Kidney (tissue), 14 donors: Measurements from ENCODE around the gene STRA6. TPM values are rescaled to one million over a fixed set of nuclear protein-coding genes. Genes with fewer than 3 reads are reported as not detected.

Experiments
- DNase-seq, 5 donors: peaks; one replicate each; pipeline ENCODE4 v3.0.0-alpha.2; 2013 to 2020
- FAIRE-seq: peaks from 2 replicates; lab custom pipeline; 2012; peaks lifted over from hg19 to GRCh38; lab: Jason Lieb, UNC
- H3K27ac ChIP-seq, 2 donors: one replicate each; pipeline ENCODE4 v1.7.0; 2013; ENCODE audit warnings: low read depth in 2 of 2, low read length in 2 of 2, inconsistent platforms in 1 of 2
- H3K27me3 ChIP-seq: one replicate; pipeline ENCODE4 v1.7.1; 2013; ENCODE audit warnings: low read length, inconsistent platforms; ENCODE audit not compliant: control insufficient read depth, insufficient read depth
- H3K36me3 ChIP-seq, 3 donors: one replicate each; pipeline versions ENCODE4 v1.7.0 to v1.7.1; 2013; ENCODE audit warnings: low read length in 3 of 3, control low read depth in 1 of 3, inconsistent platforms in 1 of 3; ENCODE audit not compliant: insufficient read depth in 3 of 3, control insufficient read depth in 2 of 3
- H3K4me1 ChIP-seq, 3 donors: one replicate each; pipeline versions ENCODE4 v1.7.0 to v1.7.1; 2013; ENCODE audit warnings: low read length in 3 of 3, inconsistent platforms in 1 of 3, low read depth in 1 of 3; ENCODE audit not compliant: control insufficient read depth in 2 of 3, insufficient read depth in 2 of 3
- H3K4me3 ChIP-seq, 3 donors: one replicate each; pipeline versions ENCODE4 v1.7.0 to v1.8.1; 2013; ENCODE audit warnings: low read length in 3 of 3, control low read depth in 1 of 3, inconsistent platforms in 1 of 3
- H3K9ac ChIP-seq, 3 donors: one replicate each; pipeline versions ENCODE4 v1.7.0 to v1.7.1; 2013; ENCODE audit warnings: low read length in 3 of 3, control low read depth in 1 of 3, inconsistent platforms in 1 of 3
- H3K9me3 ChIP-seq, 3 donors: one replicate each; pipeline versions ENCODE4 v1.7.0 to v1.7.1; 2013; ENCODE audit warnings: low read length in 3 of 3, control low read depth in 1 of 3, inconsistent platforms in 1 of 3; ENCODE audit not compliant: control insufficient read depth in 2 of 3, insufficient read depth in 1 of 3
- intact Hi-C: fragments of 100-400 bp; cut with DNase I; formaldehyde crosslinking; loops from one replicate; pipeline ENCODE4 v1.11.1; 2022
- polyA plus RNA-seq: library from polyadenylated mRNA; stranded (reverse); fragments of 350-450 nt; fragmentation: Illumina TruSeq; extraction: RNeasy Lipid Tissue Mini Kit (QIAGEN cat#74804); gene quantifications from one replicate; pipeline ENCODE4 v1.2.3, GENCODE V29; 2014; ENCODE audit warnings: low read depth, low replicate concordance; ENCODE audit not compliant: insufficient read depth
- total RNA-seq: library from RNA; stranded (reverse); fragmentation: NEBNext Ultra II Directional; extraction: Animal tissue kit (Norgen Biotek cat#: 25700); gene quantifications from one replicate; pipeline ENCODE4 v1.2.1, GENCODE V29; 2021
- TF ChIP-seq, protein P1 (sequence below): IDR thresholded peaks from 3 replicates; pipeline ENCODE4 v1.5.1; 2012; ENCODE audit warnings: mild to moderate bottlenecking, moderate library complexity, borderline replicate concordance; ENCODE audit not compliant: insufficient read depth; ENCODE audit errors: extremely low read depth
- donor health status: control.
- donor health status: control.
- donor health status: control.
- donor health status: control.
- donor health status: control.
- donor health status: DM: yes; HTN: yes; CAD: no.
- donor health status: Normal renal cell carcinoma (clear cell type).

The STRA6 gene
- total and polyA plus RNA-seq, 2 donors from 2014 or later, result 2.0 to 31.9 TPM

DNA sequence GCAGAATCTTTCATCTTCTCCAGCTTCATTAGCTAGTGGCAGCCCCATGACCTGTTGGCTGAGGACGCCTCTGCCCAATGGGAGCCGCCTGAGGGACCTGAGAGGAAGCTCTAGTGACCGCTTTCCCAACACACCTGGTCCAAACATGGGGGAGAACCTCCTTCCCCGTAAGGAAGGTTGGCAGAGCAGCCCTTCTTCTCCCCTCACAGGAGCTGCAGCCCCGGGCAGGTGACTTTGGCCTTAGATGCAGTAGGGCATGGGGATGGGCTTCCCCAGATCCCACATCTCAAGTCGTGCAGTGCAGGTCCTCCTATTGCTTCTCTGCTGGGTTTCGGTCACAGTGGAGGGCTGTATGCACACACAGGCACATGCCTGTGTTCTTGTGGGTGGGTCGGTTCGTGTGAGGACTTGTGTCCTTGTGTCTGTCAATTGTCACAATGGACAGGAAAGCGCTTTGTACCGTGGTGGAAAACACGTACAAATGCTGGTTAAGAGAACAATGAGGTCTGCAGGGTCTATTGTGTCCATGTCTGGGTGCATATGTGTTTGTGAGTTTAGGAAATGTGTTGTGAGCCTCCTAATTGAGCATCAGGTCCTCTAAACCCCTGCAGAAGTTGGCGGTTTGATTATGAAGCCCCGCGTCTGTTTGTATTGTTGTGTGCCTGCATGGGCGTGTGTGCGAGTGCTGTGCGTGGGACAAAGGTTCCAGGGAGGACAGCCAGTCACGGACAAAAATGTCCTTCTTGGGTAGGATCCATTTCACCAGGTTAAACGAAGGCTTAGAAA lies 70.8 kb downstream of the STRA6 start:
- Histone ChIP-seq H3K9me3 (no peaks in the 10 kb centered on the region), H3K4me1 (peaks cover 0 to 16% (median under 1%) of the 10 kb centered on the region in 3 donors), H3K36me3 (no peaks in the 10 kb centered on the region), H3K27ac (no peak overlapping the region), H3K9ac (no peak overlapping the region), H3K27me3 (peaks cover 49% of the 10 kb centered on the region), H3K4me3 (no peak overlapping the region)
- intact Hi-C loops, result no loop called here
- FAIRE-seq (no peak), DNase-seq (peak in 2 of 5 donors; percentile 5 to 44)
- TF ChIP-seq, protein P1, sequence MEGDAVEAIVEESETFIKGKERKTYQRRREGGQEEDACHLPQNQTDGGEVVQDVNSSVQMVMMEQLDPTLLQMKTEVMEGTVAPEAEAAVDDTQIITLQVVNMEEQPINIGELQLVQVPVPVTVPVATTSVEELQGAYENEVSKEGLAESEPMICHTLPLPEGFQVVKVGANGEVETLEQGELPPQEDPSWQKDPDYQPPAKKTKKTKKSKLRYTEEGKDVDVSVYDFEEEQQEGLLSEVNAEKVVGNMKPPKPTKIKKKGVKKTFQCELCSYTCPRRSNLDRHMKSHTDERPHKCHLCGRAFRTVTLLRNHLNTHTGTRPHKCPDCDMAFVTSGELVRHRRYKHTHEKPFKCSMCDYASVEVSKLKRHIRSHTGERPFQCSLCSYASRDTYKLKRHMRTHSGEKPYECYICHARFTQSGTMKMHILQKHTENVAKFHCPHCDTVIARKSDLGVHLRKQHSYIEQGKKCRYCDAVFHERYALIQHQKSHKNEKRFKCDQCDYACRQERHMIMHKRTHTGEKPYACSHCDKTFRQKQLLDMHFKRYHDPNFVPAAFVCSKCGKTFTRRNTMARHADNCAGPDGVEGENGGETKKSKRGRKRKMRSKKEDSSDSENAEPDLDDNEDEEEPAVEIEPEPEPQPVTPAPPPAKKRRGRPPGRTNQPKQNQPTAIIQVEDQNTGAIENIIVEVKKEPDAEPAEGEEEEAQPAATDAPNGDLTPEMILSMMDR, result no peak

DNA sequence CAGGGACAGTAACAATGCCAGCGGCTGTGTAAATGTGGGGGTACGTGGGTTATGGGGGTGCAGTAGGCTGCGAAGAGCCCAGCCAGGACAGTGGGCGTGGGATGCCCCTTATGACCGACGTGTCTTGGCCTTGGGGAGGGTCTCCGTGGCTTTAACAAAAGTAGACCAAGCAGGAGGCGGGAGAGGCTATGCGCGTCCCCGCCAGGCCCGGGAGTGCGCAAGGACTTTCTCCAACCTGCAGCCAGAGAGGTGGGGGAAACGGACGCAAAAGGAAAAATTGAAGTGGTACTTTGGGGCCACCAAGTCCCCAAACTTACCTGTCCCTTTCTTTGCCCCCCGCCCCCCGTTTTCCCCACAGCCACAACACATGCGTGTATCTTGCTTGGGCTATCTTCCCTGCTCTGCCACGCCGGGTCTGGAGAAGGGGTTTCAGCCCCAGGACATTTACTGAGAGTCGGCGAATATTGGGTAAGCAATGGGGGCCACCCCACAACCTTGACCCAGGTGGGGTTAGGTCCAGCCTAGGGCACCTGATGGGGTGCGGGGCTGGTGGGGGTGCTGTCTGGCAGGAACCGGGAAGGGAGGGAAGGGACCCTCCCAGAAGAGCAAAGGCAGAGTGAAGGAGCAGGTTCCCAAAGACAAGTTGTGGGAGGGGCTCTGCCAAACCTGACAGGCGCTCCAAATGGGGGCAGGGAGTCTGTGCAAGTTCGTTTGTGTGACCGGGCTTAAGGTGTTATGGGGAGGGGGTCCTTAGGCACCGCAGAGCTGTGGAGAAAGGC lies 71.5 kb downstream of the STRA6 start:
- no peak overlapping the region for H3K27ac ChIP-seq

DNA sequence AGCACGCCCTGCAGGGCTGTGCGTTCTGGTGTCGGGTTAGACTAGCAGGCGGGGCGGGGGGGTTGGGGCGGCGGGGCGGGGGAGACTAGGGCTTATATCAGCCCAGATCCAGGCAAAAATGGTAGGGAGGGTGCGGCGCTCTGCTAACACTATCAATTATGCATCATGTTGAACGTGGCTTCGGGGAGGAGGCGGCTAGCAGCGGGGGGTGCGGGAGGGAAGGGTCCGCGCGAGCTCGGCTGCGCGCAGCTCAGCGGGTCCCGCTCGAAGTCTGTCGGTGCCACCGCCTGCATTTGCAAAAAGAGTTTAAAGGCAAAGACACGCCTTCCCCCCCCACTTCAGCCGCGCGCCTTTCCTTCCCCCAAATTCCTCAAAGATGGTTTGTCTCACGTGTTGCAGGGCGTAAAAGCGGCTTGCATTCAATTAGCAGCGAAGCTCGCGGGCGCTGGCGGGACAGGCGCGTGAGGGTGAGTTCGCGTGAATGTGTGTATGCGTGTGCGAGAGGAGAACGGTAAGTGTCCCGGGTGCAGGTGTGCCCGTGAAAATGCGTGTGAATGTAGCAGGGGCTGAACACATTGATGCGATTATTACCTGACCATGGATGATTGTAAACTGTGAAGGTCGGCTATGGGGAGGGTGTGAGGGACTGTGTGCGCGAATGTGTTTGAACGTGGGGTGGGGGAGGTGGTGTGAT lies 72.3 kb downstream of the STRA6 start, which contains the start of gene ISLR2:
ISLR2 (plus strand) TSS at position 432 of the 694 bp plus-strand sequence. CDS start 2,169 bp downstream, outside the sequence.
- TF ChIP-seq, protein P1, result no peak
- Histone ChIP-seq H3K27ac (no peak within 1 kb of the TSS), H3K9me3 (no peaks in the 10 kb centered on the region), H3K27me3 (peaks cover 49% of the 10 kb centered on the region), H3K36me3 (no peaks in the 10 kb centered on the region), H3K4me1 (peaks cover 0 to 13% (median 0%) of the 10 kb centered on the region in 3 donors), H3K4me3 (no peak within 1 kb of the TSS), H3K9ac (no peak within 1 kb of the TSS)
- DNase-seq (peak in 4 of 5 donors; percentile 55 to 71 (median 62)), FAIRE-seq (no peak)
- intact Hi-C loops, result no loop called here

More for the DNA sequence above, 71.5 kb downstream of the STRA6 start:
- Histone ChIP-seq H3K9ac (no peak overlapping the region), H3K9me3 (no peaks in the 10 kb centered on the region), H3K4me3 (no peak overlapping the region), H3K36me3 (no peaks in the 10 kb centered on the region), H3K4me1 (peaks cover 0 to 13% (median 0%) of the 10 kb centered on the region in 3 donors), H3K27me3 (peaks cover 49% of the 10 kb centered on the region)
- intact Hi-C loops, result no loop called here
- DNase-seq, result peak in 2 of 5 donors; percentile 2 to 47
- no peak for FAIRE-seq
- TF ChIP-seq, protein P1, result no peak
